Stimulated activated CD4-positive, alpha-beta T cell treated with anti-CD3 and anti-CD28 coated beads, Interleukin-12 subunit alpha, Interleukin-12 subunit beta, amount 100 ng/mL, for 48 hours (primary cell): Measurements from ENCODE around the gene RABAC1.

ENCODE experiments used
- DNase-seq, 3 donors: peaks; one replicate each; pipeline ENCODE4 v3.0.0-alpha.2; 2020; ENCODE audit warnings: low read depth in 2 of 3, low spot score in 1 of 3

RABAC1 gene

DNA sequence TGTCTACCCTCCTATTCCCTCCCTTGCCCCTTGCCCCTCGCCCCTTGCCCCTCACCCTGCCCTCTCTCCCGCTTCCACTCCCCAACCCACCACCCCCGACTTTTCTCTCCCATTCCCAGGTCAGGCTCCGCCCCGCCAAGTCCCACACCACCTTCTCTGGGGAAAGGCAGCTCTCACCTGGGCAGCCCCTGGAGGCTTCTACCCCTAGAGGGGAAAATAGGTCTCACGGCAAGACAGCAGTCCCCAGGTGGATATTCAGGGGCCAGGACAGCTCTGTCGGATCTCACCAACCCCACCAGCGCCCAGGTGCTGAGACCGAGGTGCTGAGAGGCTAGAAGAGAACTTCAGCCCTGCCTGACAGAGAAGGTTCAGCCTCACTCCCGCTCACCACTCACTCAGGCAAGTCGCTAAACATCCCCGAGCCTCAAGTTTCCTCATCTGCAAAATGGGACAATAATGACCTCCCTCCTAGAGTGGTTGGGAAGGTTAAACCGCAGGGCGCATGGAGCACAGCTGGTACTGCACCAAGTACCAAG, 29.5 kb downstream of the RABAC1 start:
- DNase-seq = no peak

DNA sequence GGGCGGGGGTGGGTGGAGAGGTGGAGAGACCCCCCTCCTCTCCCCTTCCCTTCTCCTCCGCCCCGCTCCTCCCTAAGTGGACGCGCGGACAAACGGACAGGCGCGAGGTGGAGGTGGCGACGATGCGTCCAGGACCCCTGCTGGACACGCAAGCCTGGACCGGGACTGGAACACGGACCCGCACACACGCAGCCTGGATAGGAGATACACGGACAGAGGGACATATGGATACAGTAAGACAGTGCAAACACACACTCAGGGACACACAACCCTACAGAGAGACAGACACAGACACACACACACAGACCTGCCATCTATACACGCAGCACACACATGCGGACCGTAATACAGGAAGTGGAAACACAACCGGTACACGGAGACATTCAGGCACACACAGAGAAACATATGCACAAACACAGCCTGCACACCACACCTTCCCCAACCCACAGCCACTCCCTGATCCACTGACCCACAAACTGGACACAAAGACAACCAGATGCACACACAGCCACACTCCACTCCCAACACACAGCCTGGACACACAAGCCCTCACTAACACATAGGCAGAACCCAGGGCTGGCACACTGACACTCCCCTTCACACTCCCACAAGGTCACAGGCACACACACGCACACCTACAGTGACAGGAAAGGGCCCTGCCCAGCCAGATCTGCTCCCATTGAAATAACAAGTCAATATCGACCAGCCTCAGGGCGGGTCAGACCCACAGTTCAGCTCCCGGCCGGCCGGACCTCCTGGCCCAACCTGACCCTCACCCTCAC, 30.2 kb downstream of the RABAC1 start:
- DNase-seq = no peak

DNA sequence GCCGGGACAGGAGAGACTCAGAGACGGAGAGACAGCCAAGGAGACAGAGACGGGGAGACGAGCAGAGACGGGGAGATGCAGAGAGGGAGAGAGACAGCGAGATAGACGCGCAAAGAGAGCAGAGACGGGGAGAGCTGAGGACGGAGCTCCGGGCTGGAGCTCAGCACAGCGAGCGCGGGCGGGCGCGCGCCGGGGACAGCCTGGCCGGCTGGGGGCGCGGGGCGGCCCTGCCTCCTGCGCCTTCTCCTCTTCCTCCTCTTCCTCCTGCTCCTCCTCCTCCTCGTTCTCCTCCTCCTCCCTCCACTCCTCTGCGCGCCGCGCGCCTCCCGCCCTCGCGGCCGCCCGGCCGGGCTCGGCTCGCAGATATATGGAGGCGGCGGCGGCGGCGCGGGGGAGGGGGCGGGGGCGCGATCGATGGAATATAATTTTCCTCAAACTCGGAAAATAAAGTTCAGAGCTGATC, 30.9 kb downstream of the RABAC1 start, which contains the start of gene ERFL:
TSS of gene ERFL (minus strand) at position 229 of the 463 bp plus-strand sequence. CDS start 15,530 bp downstream, outside the sequence.
- DNase-seq = no peak

DNA sequence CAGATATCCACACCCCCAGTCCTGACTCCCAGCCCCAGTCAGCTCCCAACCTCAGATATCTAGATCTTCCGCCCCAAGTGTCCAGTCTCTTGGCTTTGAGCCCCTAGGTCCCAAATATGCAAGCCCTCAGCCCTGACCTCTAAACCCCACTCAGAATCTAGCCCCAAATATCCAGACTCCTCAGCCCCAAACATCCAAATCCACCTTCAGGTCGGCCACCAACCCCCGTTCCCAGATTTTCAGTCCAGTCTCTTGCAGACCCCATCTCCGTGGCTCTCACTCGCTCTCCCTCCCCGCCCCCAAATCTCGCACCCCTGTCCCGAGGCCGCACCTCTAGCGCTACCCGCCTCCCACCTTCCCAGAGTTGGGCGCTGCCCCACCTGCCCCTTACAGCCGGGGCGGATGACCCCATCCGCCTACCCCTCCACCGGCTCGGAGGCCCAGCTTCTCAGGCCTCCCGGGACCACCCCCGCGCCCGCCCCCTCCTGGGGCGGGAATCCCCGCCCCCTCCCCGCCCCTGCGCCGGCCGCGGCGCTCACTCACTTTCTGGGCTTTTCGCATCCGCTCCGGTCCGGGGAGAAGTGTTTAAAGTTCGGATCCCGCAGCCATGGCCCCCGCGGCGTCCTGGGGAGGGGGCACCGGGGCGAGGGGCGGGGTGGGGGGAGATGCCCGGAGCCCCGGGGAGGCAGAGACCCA, 31.5 kb downstream of the RABAC1 start:
- DNase-seq = no peak

DNA sequence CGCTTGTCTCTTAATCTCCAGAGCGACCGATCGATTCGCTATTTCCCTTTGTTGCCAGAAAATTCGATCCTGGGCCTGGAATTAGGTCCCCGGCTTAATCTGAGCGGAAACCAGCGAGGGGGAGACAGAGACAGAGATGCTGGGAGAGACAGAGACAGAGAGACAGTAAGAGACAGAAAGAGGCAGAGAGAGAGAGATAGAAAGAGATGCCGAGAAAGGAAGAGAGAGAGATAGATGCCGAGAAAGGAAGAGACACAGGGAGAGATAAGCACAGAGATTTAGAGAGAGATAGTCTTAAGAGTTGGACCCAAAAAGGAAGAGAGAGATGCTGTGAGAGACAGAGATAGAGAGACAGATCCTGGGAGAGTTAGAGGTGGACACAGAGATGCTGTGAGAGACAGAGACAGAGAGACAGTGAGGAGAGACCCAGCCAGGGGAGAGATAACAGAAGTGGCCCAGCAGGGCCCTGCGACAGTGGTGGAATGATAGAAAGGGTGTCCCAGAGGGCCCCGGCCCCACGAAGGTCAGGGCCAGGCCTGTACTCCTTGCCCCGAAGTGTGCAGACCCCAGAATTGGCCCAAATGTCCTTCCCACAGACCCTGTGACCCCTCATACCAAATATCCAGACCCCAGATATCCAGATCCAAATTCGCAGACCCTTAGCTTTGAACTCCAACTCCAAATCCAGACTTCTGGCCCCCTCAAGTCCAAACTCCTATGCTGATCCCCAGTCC, 32.2 kb downstream of the RABAC1 start:
- DNase-seq = no peak

DNA sequence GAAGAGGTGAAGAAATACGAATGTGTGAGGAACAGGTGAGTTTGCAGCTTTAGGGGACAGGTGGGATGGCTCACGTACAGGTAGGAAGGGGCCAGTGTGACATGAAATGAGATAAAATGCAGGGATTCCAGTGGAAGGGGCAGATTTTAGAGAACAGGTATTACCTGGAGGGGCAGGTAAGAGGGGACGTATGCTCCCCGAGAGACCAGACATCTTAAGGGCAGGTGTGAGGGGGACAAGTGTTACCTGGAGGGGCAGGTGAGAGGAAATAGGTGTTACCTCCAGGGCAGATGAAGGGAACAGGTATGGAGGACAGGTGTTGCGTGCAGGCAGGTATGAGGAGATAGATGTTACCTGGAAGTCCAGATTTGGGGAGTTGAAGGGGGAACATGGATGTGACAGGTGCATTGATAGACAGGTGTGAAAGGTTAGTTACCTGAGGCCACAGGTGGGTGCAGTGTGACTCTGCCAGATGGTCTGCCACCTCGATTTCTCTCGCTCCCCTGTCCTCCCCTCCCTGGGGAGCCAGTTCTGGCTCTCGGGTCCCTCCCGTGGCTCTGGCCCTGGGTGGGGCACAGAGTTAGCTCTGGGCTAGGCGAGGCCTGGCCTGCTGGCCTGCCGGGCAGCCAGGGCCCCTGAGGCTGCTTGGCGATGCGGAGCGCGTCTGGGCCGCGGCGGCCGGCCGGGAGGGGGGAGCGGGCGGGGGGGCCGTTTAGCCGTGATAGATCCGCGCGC, 32.9 kb downstream of the RABAC1 start:
- no peak for DNase-seq

DNA sequence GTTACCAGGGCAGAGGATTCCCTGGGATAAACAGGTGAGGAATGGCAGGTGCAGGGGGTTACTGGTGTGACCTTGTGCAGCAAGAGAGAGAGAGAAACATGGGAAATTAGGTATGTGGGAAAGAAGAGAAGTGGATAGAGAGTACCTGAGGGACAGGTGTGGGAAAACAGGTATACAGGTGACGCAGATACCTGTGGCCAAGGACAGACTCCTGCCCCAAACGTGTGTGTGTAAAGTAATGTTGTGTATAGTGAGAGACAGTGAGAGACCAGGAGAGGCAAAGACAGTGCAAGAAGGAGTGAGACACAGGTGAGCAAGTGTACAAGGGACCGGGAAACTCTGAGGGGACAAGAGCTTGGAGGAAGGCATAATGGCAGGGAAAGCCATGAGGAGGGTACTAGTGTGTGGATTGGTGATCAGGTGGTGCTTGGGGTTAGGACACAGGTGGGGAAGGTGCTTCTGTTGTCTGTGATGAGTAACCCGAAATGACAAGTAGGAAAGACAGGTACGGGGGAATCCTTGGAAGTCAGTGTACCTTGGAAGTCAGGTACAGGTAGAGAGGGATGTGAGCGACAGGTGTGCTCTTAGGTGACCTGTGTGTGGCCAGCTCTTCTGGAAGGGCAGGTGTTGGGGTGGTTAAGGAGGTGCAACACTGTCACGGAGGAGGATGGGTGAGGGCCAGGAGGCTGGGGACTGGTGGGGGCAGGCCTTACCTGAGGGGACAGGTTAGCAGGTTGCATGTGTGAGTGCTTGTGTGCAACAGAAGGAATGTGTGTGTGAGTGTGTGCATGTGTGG, 33.7 kb downstream of the RABAC1 start:
- DNase-seq = no peak

DNA sequence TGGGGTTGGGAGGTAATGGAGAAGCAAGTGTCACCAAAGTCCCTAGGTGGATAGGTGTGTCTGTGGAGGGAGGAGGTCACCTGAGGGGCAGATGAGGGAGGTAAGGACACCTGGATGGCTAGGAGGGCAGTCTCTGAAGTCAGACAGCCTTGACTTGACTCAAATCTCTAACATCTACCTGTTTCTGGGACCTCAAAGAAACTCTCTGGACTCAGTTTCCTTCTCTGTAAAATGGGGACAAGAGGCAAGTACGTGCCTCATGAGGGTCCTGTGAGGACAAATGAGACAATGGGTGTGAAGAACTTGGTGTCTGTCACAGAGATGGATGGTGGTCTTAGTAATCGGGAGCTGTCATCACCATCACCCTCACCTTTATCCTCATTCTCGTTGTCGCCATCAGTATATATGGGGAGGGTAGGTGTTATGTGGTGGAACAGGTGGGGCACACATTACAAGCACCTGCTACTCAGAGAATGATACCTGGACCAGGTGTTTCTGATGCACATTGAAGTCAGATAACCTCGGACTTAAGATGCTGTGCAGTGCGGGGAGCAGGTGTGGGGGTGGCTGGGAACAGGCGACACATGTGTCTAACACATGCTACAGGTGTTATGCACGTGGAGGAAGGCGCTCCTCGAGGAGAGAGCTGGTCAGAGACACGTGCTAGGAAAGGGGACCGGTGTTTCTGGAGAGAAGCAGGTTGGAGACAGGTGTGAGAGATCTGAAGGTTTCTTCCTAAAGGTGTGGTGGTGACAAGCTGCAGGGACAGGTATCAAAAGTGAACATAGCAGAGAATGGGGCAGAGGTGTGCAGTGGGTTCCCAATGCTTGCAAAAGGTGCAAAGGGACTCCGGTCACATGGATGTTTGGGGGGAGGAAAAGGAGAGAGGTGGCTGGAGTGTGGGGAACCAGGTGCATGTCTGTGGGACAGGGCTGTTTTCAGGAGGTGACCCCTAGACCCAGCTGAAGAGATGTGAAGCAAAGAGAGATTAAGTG, 34.7 kb downstream of the RABAC1 start:
- no peak for DNase-seq

DNA sequence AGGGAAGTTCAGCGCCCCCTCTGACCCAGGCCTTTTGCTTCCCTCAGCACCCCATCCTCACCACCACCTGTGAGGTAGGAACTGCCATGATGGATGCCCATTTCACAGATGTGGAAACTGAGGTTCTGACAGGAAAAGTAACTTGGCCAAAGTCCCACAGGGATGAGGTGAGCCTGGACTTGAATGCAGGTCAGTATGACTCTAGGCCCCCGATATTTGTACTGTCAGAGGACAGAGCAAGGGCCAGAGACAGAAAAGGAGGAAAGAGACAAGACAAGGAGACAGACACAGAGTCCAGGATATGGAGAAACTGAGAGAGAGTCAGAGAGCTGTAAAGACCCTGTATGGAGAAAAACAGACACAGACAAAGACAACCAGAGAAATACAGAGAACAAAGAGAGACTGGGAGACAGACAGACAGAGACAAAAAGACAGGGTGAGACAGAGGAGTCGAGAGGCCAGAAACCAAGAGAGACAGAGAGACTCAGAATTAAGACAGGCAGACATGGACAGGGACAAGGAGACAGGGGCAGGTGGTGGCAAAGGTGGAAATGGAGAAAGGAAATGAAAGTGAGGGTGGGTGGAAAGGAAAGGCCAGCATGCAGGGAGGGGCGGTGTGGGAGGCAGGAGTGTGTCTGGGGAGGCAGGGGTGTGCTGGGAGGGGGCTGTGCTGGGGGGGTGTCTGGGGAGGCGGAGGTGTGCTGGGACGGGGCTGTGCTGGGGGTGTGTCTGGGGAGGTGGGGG, 35.9 kb downstream of the RABAC1 start:
- DNase-seq = no peak

DNA sequence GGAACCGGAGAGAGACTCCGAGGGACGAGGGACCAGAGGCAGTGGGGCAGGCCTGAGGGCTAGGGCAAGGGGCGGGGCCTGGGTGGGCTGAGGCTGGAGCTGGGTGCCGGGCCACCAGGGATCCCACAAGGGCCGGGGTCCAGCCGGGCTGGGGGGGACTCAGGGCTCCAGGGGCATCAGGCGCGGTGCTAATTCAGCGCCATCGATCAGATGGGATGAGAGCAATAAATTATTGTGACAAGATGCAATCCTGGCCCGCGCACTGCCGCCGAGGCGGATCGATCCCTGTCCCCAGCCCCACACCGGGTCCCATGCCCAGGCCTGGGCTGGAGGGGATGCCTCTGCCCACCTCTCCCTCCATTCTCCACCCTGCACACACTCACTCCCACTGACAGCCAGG, 36.5 kb downstream of the RABAC1 start:
- DNase-seq = no peak

DNA sequence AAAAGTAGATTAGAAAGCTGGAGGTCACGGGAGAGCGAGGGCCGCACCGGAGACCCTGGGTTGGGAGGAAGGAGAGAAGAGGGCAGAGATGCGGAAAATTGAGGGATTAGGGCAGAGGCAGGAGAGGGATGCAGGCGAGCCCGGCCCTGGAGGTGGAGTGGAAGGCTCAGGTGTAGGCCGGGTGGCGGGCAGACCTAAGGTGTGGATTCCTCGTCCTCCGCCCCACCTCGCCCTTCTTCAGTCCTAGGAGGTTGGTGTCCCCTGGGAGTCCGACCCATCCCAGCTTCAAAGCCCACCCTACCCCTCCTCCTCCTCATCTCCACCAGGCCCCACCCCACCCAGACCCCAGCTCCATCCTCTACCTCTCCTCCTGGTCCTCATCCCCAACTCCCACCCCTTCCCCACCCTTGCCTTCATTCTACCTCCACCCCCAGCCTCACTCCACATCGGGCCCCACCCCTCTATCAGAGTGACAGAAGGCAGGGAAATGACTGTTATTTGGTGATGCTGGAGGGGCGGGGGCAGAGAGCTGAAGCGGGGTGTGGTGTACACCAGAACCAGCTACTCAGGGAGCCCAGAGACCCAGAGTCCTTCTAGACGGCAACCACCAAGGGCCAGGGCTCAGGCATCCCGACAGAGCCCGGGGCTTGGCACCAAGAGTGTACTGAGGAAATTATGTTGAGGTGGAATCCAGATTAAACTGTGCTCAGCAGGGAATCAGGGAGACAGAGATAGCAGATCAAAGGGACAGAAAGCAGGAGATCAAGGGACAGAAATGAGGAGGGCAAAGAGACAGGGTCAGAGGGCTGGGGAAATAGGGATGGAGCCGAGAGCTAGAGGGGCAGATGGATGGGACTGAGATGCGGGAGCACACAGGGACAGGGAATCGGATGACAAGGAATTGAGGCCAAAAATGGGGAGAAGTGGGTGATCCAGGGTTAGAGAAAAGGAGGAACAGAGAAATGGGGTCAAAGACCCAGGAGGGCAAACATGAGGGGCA, 37.2 kb downstream of the RABAC1 start:
- no peak for DNase-seq

DNA sequence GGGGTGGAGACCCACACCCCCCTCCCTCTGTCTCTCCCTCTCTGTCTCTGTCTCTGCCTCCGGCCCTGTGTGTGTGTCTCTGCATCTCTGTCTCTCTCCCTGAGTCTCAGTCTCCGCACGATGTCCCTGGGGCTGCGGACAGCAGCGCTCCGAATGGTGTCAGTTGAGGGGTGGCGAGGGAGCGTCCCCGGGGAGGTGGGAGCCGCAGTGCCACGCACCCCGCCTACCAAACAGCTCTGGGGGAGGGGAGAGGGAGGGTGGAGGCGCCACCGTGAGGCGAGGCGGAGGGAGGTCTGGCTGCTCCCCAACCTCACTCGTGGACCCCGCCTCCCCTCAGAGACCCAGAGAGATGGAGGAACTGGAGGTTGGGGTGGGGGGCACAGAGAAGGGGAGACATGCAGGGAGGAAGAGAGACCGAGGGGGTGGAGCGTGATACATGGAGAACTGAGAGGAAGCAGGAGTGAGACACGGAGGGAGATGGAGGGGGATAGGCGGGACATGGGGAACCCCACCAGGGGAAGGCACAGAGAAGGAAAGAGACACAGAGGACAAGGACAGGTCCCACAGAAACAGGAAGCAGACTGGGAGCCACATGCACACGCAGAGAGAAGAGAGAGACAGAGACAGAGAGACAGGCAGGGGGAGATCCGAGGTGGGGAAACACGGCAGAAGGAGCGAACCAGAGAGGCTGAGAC, 38.1 kb downstream of the RABAC1 start:
- DNase-seq = no peak

DNA sequence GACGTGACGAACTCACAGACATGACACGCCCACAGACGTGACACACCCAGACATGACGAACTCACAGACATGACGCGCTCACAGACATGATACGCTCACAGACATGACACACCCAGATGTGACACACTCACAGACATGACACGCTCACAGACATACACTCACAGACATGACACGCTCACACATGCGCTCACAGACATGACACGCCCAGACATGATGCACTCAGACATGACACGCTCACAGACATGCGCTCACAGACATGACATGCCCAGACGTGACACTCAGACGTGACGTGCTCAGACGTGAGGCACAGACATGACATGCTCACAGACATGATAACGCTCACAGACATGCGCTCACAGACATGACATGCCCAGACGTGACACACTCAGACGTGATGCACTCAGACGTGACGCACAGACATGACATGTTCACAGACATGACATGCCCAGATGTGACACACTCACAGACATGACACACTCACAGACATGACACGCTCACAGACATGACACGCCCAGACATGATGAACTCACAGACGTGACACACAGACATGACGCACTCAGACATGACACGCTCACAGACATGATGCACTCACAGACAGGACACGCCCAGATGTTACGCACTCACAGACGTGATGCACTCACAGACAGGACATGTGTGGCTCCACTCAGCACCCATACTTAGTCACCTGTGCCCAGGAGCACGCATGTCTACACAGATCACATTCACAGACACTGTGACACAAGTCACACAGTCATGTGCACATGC, 39.0 kb downstream of the RABAC1 start:
- no peak for DNase-seq

DNA sequence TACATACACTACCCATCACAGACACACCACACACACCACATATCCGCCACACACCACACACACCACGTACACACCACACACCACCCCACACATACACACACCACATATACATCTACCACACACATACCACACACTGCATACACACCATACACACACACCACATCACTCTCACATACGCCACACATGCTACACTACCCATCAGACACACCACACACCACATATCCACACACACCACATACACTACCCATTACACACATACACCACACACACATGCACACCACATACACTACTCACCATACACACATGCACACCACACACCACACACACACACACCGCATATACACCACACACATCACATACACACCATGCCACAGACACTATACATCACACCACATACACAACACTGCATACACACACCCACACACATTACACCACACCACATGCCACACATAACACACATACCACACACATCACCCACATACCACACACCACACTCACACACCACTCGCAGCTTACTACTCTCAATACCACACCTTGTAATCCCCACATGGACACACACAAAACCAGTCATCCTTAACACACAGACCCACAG, 40.4 kb downstream of the RABAC1 start:
- DNase-seq = no peak

DNA sequence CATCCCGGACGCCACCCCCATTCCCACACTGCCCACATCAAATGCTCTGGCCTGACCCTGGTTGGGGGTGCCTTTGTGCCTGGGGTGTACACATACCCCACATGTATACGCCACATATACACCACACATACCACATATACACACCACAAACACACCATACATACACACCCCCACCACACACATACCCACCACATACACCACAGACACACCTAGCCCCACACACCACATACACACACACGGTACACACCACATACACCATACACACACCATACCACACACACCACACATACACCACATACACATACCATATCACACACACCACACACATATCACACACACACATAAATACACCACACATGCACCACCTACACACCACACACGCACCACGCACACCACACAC, 41.0 kb downstream of the RABAC1 start:
- DNase-seq = no peak
